ENCODE data around the gene C14orf180. TPM values are rescaled to one million over a fixed set of nuclear protein-coding genes. Genes with fewer than 3 reads are reported as not detected.

Gene C14orf180
- total and polyA plus RNA-seq, 2 of the 8 experiments (the other 6 are each of a cell fraction or from before 2014, with no cell fraction given) = not detected

DNA sequence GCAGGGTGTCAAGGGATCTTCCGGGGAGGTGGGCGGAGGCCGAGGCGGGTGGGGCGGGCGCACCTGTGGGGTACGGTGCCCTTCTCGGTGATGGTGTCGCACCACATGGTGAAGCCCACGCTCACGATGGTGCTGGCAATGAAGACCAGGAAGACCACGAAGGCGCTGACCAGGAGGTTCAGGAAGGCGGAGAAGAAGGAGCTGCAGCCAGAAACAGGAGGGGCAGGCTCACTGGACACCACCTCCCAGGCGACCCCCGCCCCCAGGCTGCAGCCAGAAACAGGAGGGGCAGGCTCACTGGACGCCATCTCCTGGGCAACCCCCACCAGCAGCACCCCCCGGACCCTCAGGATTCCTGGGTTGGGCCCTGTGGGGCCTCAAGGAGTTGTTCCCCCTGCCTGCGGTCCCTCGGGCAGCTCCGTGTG, 17.4 kb downstream of the C14orf180 start (continued):
- TF ChIP-seq, protein P1, sequence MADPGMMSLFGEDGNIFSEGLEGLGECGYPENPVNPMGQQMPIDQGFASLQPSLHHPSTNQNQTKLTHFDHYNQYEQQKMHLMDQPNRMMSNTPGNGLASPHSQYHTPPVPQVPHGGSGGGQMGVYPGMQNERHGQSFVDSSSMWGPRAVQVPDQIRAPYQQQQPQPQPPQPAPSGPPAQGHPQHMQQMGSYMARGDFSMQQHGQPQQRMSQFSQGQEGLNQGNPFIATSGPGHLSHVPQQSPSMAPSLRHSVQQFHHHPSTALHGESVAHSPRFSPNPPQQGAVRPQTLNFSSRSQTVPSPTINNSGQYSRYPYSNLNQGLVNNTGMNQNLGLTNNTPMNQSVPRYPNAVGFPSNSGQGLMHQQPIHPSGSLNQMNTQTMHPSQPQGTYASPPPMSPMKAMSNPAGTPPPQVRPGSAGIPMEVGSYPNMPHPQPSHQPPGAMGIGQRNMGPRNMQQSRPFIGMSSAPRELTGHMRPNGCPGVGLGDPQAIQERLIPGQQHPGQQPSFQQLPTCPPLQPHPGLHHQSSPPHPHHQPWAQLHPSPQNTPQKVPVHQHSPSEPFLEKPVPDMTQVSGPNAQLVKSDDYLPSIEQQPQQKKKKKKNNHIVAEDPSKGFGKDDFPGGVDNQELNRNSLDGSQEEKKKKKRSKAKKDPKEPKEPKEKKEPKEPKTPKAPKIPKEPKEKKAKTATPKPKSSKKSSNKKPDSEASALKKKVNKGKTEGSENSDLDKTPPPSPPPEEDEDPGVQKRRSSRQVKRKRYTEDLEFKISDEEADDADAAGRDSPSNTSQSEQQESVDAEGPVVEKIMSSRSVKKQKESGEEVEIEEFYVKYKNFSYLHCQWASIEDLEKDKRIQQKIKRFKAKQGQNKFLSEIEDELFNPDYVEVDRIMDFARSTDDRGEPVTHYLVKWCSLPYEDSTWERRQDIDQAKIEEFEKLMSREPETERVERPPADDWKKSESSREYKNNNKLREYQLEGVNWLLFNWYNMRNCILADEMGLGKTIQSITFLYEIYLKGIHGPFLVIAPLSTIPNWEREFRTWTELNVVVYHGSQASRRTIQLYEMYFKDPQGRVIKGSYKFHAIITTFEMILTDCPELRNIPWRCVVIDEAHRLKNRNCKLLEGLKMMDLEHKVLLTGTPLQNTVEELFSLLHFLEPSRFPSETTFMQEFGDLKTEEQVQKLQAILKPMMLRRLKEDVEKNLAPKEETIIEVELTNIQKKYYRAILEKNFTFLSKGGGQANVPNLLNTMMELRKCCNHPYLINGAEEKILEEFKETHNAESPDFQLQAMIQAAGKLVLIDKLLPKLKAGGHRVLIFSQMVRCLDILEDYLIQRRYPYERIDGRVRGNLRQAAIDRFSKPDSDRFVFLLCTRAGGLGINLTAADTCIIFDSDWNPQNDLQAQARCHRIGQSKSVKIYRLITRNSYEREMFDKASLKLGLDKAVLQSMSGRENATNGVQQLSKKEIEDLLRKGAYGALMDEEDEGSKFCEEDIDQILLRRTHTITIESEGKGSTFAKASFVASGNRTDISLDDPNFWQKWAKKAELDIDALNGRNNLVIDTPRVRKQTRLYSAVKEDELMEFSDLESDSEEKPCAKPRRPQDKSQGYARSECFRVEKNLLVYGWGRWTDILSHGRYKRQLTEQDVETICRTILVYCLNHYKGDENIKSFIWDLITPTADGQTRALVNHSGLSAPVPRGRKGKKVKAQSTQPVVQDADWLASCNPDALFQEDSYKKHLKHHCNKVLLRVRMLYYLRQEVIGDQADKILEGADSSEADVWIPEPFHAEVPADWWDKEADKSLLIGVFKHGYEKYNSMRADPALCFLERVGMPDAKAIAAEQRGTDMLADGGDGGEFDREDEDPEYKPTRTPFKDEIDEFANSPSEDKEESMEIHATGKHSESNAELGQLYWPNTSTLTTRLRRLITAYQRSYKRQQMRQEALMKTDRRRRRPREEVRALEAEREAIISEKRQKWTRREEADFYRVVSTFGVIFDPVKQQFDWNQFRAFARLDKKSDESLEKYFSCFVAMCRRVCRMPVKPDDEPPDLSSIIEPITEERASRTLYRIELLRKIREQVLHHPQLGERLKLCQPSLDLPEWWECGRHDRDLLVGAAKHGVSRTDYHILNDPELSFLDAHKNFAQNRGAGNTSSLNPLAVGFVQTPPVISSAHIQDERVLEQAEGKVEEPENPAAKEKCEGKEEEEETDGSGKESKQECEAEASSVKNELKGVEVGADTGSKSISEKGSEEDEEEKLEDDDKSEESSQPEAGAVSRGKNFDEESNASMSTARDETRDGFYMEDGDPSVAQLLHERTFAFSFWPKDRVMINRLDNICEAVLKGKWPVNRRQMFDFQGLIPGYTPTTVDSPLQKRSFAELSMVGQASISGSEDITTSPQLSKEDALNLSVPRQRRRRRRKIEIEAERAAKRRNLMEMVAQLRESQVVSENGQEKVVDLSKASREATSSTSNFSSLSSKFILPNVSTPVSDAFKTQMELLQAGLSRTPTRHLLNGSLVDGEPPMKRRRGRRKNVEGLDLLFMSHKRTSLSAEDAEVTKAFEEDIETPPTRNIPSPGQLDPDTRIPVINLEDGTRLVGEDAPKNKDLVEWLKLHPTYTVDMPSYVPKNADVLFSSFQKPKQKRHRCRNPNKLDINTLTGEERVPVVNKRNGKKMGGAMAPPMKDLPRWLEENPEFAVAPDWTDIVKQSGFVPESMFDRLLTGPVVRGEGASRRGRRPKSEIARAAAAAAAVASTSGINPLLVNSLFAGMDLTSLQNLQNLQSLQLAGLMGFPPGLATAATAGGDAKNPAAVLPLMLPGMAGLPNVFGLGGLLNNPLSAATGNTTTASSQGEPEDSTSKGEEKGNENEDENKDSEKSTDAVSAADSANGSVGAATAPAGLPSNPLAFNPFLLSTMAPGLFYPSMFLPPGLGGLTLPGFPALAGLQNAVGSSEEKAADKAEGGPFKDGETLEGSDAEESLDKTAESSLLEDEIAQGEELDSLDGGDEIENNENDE (IDR thresholded peaks at IDR 0.05; ENCODE audit: insufficient replicate concordance, low read length) = no peak
- TF ChIP-seq, protein P2, sequence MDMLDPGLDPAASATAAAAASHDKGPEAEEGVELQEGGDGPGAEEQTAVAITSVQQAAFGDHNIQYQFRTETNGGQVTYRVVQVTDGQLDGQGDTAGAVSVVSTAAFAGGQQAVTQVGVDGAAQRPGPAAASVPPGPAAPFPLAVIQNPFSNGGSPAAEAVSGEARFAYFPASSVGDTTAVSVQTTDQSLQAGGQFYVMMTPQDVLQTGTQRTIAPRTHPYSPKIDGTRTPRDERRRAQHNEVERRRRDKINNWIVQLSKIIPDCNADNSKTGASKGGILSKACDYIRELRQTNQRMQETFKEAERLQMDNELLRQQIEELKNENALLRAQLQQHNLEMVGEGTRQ (IDR thresholded peaks at IDR 0.05; ENCODE audit: low read length) = no peak
- TF ChIP-seq, protein P3, sequence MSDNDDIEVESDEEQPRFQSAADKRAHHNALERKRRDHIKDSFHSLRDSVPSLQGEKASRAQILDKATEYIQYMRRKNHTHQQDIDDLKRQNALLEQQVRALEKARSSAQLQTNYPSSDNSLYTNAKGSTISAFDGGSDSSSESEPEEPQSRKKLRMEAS (IDR thresholded peaks at IDR 0.05) = no peak
- TF ChIP-seq SRF (IDR thresholded peaks at IDR 0.05; ENCODE audit: low read depth, low read length) (no peak), CHD1 (IDR thresholded peaks at IDR 0.05; ENCODE audit: low read depth, low read length) (no peak), EZH2 (IDR thresholded peaks at IDR 0.05; ENCODE audit: low read depth, low read length, severe bottlenecking) (no peak), MAFK (IDR thresholded peaks at IDR 0.05; ENCODE audit: low read depth, low read length) (no peak), NRF1 (IDR thresholded peaks at IDR 0.05; ENCODE audit: low read depth, low read length) (no peak), KDM5A (IDR thresholded peaks at IDR 0.05; ENCODE audit: low read length) (no peak), CEBPB (IDR thresholded peaks at IDR 0.05; ENCODE audit: low read depth, low read length) (no peak), CHD2 (IDR thresholded peaks at IDR 0.05; ENCODE audit: low read length) (no peak)
